Prostate gland (tissue), 2 donors: Measurements from ENCODE around the gene ANO6. TPM values are rescaled to one million over a fixed set of nuclear protein-coding genes. Genes with fewer than 3 reads are reported as not detected.

Source experiments
- DNase-seq: peaks from one replicate; pipeline ENCODE4 v3.0.0-alpha.2; 2019; ENCODE audit warnings: low spot score
- H3K27ac ChIP-seq, 2 donors: fragments of 200-600 bp; sonication (generic); 2 replicates each; pipeline ENCODE4 v1.5.1; 2017 to 2019
- H3K27me3 ChIP-seq: fragments of 200-600 bp; sonication (generic); replicated peaks from 2 replicates; pipeline ENCODE4 v1.5.1; 2019; ENCODE audit not compliant: insufficient read depth
- H3K36me3 ChIP-seq, 2 donors: fragments of 200-600 bp; sonication (generic); 1 replicate in 1 of 2; 2 replicates in 1 of 2; pipeline versions ENCODE4 v1.5.1 to v1.8.1; 2017 to 2019
- H3K4me1 ChIP-seq: fragments of 200-600 bp; sonication (generic); replicated peaks from 2 replicates; pipeline ENCODE4 v1.5.1; 2019
- H3K4me3 ChIP-seq, 2 donors: fragments of 200-600 bp; sonication (generic); 2 replicates each; pipeline ENCODE4 v1.5.1; 2017 to 2019
- H3K9me3 ChIP-seq: fragments of 200-600 bp; sonication (generic); 2 replicates; pipeline ENCODE4 v1.5.1; 2017
- POLR2A ChIP-seq: fragments of 450-650 bp; IDR thresholded peaks from one replicate; pipeline ENCODE4 v1.6.1; 2016; ENCODE audit warnings: antibody characterized with exemption, mild to moderate bottlenecking
- POLR2AphosphoS5 ChIP-seq: sonication (generic); formaldehyde crosslinking; IDR thresholded peaks from one replicate; pipeline ENCODE4 v1.6.1; 2017; ENCODE audit warnings: antibody characterized with exemption
- WGBS: methylation state at CpG from one replicate; pipeline ENCODE4 v1.1.5; 2018; 5-methylcytosine and 5-hydroxymethylcytosine counted together
- intact Hi-C: fragments of 100-400 bp; cut with DNase I; formaldehyde crosslinking; loops from one replicate; pipeline ENCODE4 v1.14.2; 2022
- total RNA-seq, 2 donors: library from RNA; depleted of rRNA; stranded (reverse); fragments of >200 nt; gene quantifications; one replicate each; pipeline ENCODE4 v1.1.0, GENCODE V29; 2016
- TF ChIP-seq, protein P1 (sequence below), 4 experiments: fragments of 200-600 bp in 2 of 4; fragments of 450-650 bp in 2 of 4; sonication (generic) in 2 of 4; IDR thresholded peaks; 1 replicate in 3 of 4; 2 replicates in 1 of 4; pipeline ENCODE4 v1.5.1; 2016 to 2019; ENCODE audit warnings: antibody characterized with exemption in 4 of 4, mild to moderate bottlenecking in 2 of 4, moderate library complexity in 2 of 4

ANO6 gene
- total RNA-seq, 2 donors from 2014 or later = 36.8 to 78.8 TPM

DNA sequence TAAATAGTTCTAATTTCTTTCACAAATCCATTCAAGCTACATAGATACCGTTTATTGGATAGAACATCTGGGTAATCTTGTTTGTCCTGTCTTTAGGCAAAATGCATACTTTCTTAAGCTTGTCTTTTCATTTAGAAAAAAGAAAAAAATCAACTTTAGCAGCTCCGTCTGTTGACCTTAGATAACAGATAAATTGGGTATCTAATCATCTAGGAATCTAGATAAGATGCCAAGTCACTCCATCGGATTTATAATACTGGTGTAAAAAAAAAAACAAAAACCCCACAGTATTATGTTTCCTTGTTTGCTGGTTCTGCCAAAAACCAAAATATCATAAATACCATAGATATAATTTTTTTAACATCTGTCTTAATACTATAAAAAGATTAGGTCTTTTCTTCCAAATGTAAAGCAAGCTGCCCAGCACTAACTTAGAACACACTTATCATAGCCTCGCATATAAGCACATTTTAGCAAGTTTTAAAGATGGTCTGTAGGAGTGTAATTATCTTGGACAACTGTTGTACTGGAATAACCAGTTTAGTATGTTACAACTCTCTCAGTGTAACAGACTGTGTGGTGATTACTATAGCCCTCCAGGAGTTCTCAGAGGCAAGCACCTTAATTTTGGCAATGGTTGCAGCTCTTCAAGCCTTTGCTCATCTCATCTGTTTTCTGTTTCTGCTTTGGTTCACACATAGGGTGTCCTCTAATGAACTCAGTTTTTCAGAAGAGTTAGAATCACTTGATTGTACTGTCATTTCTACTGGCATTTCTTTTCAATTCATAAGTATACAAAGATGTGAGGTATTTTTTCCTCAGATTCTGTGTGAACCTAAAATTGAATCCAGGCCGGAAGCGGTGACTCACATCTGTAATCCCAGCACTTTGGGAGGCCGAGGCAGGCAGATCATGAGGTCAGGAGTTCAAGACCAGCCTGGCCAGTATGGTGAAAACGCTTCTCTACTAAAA lies 83.1 kb downstream of the ANO6 start:
- WGBS = 32% methylated on average over 8 of the region's 8 CpGs
- intact Hi-C loops = no loop called here
- H3K27me3 ChIP-seq = no peaks in the 10 kb centered on the region
- no peaks in the 10 kb centered on the region for H3K36me3 ChIP-seq
- H3K4me3 ChIP-seq = no peak overlapping the region
- no peaks in the 10 kb centered on the region for H3K4me1 ChIP-seq
- H3K9me3 ChIP-seq = no peaks in the 10 kb centered on the region
- H3K27ac ChIP-seq = no peak overlapping the region
- DNase-seq = peak; percentile 10
- TF ChIP-seq POLR2A (no peak), POLR2AphosphoS5 (peak; percentile 56)
- TF ChIP-seq, protein P1, sequence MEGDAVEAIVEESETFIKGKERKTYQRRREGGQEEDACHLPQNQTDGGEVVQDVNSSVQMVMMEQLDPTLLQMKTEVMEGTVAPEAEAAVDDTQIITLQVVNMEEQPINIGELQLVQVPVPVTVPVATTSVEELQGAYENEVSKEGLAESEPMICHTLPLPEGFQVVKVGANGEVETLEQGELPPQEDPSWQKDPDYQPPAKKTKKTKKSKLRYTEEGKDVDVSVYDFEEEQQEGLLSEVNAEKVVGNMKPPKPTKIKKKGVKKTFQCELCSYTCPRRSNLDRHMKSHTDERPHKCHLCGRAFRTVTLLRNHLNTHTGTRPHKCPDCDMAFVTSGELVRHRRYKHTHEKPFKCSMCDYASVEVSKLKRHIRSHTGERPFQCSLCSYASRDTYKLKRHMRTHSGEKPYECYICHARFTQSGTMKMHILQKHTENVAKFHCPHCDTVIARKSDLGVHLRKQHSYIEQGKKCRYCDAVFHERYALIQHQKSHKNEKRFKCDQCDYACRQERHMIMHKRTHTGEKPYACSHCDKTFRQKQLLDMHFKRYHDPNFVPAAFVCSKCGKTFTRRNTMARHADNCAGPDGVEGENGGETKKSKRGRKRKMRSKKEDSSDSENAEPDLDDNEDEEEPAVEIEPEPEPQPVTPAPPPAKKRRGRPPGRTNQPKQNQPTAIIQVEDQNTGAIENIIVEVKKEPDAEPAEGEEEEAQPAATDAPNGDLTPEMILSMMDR (IDR thresholded peaks at IDR 0.05) = peak in 1 of 4 experiments; percentile 3

DNA sequence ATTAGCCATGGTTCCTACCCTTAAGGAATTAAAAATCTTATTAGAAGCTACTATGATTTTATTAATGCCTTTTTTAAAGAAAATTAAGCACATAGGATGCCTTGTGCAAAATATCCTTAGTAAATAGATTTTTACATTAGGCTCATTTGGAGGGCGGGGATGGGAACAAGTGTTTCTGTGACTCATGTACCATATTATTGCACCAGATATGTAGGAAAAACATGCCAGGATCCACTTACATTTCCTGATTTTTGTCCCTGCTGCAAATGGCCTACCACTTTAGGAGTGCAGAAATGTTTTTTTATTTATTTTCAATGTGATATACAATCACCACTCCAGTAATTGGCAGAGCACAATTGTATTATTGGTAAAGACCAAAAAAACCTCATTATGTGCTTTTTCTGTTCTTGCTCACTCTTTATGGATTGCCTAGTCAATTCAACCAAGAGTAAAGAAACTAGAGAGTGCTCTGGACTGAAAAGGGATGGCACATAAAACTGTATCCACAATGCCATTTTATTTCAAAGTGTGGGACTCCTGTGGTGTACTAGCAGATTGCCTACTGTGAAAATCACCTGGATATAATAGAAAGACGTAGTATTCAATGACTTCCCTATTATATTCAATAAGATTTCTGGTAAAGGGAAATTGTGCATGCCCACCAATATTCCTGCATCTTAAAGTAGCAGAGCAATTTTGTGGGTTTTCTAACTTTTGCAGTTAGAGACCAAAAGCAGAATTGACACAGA lies 86.9 kb downstream of the ANO6 start:
- Histone ChIP-seq H3K27ac (no peak overlapping the region), H3K9me3 (no peaks in the 10 kb centered on the region), H3K27me3 (no peaks in the 10 kb centered on the region), H3K4me3 (no peak overlapping the region), H3K36me3 (no peaks in the 10 kb centered on the region), H3K4me1 (no peaks in the 10 kb centered on the region)
- DNase-seq = no peak
- TF ChIP-seq, protein P1 (IDR thresholded peaks at IDR 0.05) = no peak
- TF ChIP-seq POLR2A (no peak), POLR2AphosphoS5 (no peak)
- WGBS = 94% methylated on average over 2 of the region's 2 CpGs
- intact Hi-C loops = no loop called here

DNA sequence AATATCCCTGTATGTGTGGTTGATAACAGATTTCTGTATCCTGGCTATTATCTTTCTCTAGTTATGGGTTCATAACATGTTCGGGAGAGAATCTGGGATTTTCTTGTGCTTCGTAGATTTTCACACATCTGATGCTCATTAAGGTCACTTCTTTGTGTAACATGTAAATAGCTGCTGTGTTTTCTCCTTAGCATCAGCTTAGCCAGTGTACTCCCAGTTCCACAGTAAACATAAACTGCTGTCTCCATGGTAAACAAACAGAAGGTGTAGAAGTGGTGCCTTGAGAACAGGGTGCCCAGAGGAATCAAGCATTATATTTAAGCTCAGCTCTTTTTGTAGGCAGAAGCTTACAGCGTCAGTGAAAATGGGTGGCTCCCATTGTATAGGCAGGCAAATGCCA lies 88.0 kb downstream of the ANO6 start:
- no peak for DNase-seq
- Histone ChIP-seq H3K4me1 (no peaks in the 10 kb centered on the region), H3K27ac (peak overlapping the region in 1 of 2 donors; percentile 15), H3K4me3 (no peak overlapping the region), H3K9me3 (no peaks in the 10 kb centered on the region), H3K27me3 (no peaks in the 10 kb centered on the region), H3K36me3 (no peaks in the 10 kb centered on the region)
- WGBS = 73% methylated on average over 3 of the region's 3 CpGs
- intact Hi-C loops = no loop called here
- TF ChIP-seq, protein P1 (IDR thresholded peaks at IDR 0.05) = no peak
- TF ChIP-seq POLR2A (no peak), POLR2AphosphoS5 (no peak)

DNA sequence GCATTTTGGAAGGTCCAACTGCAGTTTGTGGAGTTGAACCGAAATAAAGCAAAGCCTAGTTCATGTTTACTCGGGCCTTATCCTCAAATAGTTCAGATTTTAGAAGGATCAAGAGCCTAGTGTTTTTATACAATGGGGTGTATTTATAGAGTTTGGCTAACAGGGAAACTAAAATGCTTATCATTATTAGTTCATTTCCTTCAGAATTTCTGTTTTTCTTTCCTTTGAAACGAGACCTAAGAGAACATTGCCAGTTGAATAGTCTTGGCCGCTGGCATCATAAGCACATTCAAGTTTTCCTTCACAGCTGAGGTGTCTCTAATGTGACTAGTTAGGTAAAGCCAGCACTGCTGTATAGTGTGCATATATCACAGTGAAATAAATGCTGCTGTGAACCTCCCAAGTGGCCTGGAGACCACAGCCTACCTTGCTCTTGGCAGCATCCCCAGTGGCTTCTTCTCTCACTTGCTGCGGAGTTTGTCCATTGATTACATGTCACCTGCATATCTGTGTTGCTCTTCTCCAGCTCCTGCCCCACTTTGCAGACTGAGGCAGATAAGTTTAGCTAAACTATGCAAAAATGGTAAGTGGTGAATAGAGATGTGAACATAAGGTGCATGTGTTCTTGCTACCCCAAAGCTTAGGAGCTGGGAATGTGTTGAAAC lies 88.8 kb downstream of the ANO6 start:
- TF ChIP-seq POLR2AphosphoS5 (no peak), POLR2A (no peak)
- TF ChIP-seq, protein P1 (IDR thresholded peaks at IDR 0.05) = no peak
- intact Hi-C loops = loop anchor here (5.0 kb wide), 2 partner anchors 53 to 82 kb away; no protein-coding TSS in a partner anchor
- Histone ChIP-seq H3K9me3 (no peaks in the 10 kb centered on the region), H3K27ac (no peak overlapping the region), H3K4me3 (no peak overlapping the region), H3K27me3 (no peaks in the 10 kb centered on the region), H3K4me1 (no peaks in the 10 kb centered on the region), H3K36me3 (no peaks in the 10 kb centered on the region)
- 29% methylated on average over 5 of the region's 5 CpGs for WGBS
- no peak for DNase-seq
